Measurements from ENCODE around the gene GABPB1.
A peak's percentile ranks its signal among the peaks of the same experiment; 100 is the strongest.
"Not testable (repeated sequence)": the region's sequence is repeated elsewhere in the genome, so short reads cannot be mapped to it uniquely, and the experiment has no call there.

The GABPB1 gene

DNA sequence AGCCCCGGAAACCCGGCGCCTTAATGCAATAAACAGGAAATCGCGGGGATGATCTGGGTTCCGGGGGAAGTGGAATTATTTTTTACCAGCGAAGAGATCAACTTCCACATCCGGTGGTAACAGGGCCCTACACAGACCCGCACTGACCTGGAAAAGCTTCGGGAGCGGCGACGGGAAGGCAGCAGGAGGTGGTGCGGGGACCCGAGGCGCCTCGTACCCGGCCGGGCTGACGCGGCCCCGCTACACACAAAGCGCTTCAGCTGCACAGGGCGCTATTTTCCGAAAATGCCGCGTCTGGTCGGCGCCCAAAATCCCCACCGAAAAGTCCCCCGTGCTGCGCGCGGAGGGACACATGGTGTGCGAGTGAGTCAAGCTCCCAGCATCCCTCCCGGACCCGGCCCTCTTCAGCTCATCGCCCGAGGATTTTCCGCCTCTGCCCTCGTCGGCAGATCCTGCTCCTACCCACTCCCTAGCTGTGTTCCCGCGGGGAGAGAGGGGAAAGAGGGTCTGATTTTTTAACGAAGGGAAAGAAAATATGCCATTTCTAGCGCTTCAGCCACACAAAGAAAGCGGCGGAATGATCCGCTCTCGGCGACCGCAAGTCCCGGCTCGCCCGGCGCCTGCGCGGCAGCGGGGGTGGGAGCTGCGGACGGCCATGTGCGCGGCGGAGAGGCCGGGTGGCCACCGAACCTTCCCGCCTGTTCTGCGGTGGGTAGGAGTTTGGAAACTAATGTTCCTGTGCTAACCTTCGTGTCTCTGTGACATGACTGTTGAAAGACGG is at the start of gene GABPB1:
Gene GABPB1 (minus strand): TSS at position 361 of the 781 bp plus-strand sequence. CDS start 45,400 bp downstream, outside the sequence.
- peak; percentile 91 for DNase-seq (ENCODE audit: low spot score)

DNA sequence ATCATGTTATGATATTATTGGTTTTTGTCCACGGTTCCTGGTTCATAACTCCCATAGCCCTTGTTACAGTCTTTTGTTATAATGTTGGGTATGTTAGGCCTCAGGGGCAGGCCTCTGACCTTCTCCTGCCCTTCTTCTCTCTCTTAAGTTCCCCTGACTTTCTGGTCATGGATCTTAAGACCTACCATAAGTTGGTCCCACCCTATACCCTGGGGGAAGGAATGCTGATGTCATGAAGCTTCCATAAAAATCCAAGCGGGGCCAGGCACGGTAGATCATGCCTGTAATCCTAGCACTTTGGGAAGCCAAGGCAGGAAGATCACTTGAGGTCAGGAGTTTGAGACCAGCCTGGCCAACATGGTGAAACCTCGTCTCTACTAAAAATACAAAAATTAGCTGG is 36.6 kb upstream of the GABPB1 start:
- DNase-seq (ENCODE audit: low spot score), result not testable (repeated sequence)

DNA sequence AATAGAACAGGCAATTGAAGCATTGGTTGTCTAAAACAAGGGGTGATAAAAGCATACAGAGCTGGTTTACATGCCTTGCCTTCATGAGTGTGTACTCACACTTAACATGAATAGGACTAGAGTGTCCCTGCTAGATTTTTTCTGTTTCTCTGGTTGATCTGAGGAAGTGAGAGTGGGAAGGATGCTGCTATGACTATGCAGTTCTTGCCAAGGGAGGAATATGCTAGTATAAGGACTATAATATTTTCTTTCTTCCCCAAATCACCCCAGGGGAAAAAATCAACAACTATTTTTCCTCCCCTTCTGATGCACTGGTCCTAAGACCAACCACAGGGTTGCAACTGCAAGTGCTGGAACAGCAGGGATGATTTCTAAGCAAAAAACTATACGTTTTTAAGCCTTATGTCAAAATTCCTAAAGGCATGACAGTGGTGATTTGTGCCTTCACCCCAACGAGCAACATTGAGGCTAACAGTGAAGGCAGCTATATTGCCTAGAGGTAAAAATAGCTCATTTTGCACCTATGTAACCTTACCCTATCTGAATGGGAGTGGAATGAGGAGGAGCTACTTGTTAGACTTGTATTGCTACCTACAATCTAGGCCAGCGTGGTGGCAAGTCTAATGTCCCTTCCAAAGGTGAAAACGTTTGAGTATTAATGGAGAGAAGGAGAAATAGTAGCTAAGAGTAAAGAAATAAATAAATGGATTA is 35.7 kb upstream of the GABPB1 start:
- DNase-seq (ENCODE audit: low spot score), result no peak

DNA sequence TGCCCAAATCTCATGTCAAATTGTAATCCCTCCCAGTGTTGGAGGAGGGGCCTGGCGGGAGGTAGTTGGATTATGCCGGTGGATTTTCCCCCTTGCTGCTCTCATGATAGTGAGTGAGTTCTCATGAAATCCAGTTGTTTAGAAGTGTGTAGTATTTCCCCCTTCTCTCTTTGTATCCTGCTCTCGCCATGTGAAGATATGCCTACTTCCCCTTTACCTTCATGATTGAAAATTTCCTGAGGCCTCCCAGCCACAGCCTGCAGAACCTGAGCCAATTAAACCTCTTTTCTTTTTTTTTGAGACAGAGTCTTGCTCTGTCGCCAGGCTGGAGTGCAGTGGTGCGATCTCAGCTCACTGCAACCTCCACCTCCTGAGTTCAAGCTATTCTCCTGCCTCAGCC is 27.4 kb upstream of the GABPB1 start:
- not testable (repeated sequence) for DNase-seq (ENCODE audit: low spot score)

DNA sequence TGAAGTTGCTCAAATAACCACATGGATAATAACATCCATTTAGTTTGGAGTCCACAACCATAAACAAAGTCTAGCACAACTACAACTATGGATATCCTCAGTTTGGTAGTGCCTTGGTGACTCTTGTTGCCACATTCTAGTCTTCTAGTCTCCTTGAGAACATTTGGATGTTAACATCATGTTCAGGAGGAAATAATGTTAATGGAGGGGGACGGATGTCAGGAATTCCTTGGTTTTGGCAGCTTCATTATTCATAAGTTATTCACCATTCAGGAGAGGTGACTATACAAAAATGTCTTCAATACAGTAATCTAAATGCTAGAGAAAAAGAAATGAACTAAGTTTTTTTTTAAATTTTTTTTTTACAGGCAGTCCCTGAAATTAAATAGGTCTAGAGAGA is 26.4 kb upstream of the GABPB1 start:
- no peak for DNase-seq (ENCODE audit: low spot score)

DNA sequence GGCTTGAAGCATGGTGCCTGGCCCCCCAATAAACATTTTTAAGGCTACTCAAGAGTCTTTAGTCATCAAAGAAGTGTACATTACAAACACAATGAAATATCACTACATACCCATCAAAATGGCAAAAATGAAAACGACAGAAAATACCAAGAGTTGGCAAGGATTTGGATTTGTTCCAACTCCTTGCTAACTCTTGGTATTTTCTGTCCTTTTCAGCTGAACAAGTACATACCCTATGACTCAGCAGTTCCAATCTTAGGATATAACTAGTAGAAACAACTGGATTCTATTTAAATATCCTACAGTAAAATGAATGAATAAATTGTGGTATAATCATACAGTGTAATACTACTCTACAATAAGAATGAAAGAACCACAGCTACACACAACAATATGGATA is 25.1 kb upstream of the GABPB1 start:
- no peak for DNase-seq (ENCODE audit: low spot score)

DNA sequence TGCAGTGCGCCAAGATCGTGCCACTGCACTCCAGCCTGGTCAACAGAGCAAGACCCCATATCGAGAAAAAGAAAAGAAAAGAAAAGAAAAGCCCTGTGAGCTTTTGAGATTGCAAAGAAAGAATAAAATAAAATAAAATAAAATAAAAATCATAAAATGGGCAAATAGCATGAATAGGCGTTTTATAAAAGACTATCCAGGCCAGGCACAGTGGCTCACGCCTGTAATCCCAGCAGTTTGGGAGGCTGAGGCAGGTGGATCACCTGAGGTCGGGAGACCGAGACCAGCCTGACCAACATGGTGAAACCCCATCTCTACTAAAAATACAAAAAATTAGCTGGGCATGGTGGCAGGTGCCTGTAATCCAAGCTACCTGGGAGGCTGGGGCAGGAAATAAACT is 24.4 kb upstream of the GABPB1 start:
- DNase-seq (ENCODE audit: low spot score), result not testable (repeated sequence)

DNA sequence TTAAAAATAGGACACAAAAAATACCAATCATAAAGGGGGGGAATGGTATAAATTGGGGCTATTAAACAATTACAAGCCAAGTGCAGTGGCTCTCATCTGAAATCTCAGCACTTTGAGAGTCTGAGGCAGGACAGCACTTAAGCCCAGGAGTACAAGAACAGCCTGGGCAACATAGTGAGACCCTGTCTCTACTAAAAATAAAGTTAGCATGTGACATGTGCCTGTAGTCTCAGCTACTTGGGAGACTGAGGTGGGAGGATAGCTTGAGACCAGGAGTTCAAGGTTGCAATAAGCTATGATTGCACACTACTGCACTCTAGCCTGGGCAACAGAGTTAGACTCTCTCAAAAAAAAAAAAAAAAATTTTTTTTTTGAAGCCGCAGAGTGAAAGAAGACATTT is 23.8 kb upstream of the GABPB1 start:
- DNase-seq (ENCODE audit: low spot score), result no peak

DNA sequence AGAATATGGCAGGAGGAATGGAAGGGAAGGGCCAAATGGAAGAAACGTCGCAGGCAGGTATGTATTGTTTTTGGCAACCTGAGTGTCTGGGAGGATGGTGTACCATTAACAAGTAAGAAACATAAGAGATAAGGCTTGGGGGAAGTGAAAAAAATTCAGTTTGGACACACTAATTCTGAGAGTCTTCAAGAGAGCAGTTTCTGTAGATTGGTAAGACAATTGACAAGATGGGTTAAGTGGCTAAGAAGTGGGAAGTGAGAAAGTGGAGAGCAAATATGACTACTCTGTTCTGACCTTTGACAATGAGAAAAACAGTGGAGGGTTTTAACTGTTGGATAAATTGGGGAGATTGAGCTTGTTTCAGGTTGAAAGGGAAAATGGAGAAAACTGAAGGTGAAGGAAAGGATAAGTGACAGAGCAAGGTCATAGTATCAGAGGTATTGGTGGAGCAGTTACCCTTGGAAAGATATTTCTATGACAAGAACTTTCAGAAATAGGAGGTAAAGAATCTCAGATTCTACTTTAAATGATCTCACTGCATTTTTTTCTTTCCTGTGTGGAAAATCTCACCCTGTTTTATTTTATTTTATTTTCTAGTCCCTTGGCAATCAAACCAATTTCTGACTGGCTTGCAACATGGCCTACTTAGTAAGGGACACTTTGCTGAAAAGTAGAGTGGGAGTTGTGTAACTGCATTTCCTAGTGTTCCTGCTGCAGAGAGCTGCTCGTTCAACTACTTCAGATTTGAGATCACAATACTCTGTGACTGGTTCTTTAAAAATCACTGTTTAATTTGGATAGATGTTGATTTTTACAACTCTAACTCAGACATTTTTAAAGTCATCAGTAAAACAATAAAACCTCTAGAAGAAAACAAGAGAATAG is 23.1 kb upstream of the GABPB1 start:
- DNase-seq (ENCODE audit: low spot score), result no peak

DNA sequence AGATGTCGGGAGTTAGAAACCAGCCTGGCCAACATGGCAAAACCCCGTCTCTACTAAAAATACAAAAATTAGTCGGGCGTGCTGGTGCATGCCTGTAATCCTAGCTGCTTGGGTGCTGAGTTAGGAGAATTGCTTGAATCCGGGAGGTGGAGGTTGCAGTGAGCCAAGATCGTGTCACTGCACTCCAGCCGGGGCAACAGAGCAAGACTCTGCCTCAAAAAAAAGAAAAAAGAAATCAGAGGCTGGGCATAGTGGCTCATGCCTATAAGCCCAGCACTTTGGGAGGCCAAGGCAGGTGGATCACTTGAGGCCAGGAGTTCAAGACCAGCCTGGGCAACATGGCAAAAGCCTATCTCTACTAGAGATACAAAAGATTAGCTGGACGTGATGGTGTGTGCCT is 14.6 kb upstream of the GABPB1 start:
- not testable (repeated sequence) for DNase-seq (ENCODE audit: low spot score)

DNA sequence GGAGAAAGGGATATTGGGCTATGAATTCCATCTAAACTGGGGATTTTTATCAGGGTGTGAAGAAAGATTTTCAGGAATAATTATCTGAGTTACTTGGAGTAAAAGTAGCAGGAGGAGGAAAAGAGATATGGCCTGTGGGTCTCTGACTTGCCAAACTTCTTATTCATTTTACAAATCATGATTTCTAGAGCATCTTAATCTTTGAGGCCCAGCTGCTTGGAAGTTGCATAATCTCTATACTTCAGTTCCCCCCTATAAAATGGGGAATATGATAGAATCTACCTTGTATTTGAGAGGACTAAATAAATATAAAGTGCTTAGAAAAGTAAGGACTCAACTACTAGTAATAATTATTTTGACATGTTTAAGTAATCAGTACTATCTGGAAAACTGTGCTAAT is 11.0 kb upstream of the GABPB1 start:
- no peak for DNase-seq (ENCODE audit: low spot score)

DNA sequence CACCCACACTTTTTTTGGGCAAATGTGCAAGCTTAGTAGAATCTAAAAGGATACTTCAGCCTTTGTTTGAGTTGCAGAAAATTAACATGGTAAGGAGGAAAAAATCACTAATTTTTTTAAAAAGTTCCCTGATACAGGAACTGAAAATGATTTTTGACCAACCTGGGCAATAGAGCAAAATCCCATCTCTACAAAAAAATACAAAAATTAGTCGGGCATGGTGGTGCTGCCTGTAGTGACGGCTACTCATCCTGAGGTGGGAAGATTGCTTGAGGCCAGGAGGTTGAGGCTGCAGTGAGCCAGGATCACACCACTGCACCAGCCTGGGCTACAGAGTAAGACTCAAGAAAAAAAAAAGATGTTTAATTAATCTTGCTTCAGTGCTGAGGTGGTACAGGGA is 10.6 kb upstream of the GABPB1 start:
- no peak for DNase-seq (ENCODE audit: low spot score)

DNA sequence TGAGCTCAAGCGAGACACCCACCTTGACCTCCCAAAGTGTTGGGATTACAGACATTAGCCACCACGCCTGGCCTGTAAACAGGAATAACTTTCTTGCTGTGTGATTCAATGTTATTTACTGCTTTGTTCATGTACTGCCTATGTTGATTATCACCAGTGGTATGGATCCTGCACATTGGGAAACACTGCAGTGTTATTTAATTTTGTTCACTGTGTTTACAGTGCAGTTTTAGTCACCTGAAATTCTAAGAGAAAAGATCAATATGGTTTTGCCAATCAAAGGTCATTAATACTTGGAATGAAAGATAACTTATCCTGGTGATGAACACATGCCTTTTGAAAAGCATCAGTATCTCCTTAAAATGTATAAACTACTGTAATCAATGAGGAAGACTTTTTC is 8.6 kb upstream of the GABPB1 start:
- DNase-seq (ENCODE audit: low spot score), result no peak

DNA sequence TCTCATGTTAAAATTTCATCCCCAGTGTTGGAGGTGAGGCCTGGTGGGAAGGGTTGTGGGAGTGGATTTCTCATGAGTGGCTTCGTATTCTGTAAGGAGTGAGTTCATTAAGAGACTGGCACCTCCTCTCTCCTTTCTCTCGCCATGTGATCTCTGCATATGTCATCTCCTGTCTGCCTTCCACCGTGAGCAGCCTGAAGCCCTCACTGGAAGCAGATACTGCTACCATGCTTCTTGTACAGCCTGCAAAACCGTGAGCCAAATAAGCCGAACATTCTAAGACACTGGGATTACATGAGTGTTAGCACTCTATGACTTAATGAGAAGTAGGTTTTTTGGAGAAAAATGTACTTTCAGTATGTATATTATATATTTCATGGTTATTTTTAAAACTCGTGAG is 6.8 kb upstream of the GABPB1 start:
- DNase-seq (ENCODE audit: low spot score), result no peak

DNA sequence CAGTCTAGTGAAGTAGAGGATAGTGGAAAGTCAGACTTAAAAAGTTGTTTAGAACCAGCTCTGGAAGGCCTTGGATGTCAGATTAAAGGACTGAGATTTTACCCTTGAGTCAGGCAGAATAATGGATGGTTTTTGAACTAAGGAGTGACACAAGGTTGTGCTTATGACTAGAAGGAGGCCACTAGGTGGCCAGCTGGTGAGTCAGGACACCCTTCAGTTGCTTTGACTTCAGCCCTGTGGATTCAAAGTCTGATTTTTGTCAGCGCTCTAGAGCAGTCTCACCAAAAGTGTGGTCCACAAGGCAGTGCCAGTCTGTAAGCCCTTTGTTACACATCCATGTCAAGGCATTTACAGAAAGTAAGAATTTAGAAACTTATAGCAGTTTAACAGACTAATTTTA is 3.8 kb upstream of the GABPB1 start:
- peak; percentile 89 for DNase-seq (ENCODE audit: low spot score)

DNA sequence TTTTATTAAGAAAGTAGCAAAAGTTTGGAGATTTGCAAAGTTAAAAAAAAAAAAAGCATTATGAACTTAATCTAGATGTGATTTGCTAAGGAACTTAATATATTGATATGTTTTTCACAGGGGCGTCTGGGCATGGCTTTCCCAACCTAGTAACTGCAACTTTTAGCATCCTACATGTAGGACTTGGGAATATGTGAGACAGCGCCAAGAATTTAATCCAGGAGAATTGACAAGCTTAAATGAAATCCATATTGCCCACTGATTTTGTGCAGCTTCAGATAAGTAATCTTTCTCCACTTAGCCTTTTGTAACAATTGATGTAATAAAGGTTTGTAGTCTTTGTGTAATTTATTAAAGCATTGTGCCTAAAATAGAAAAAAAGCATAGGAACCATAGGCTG is 982 bp upstream of the GABPB1 start:
- DNase-seq (ENCODE audit: low spot score), result peak; percentile 38

DNA sequence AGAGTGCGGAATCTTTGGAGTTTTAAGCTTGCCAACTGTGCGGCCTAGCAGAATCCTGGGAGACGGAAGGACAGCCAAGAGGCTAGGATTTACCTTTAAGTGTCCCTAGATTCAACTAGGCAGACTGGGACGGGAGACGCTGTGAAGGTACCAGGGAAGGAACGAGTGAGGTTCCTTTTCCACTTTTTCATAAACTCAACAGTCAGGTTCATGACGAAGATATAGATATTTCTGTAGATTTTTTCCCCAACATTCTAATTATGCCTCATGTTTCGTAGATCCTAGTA is 564 bp upstream of the GABPB1 start:
- DNase-seq (ENCODE audit: low spot score), result no peak

DNA sequence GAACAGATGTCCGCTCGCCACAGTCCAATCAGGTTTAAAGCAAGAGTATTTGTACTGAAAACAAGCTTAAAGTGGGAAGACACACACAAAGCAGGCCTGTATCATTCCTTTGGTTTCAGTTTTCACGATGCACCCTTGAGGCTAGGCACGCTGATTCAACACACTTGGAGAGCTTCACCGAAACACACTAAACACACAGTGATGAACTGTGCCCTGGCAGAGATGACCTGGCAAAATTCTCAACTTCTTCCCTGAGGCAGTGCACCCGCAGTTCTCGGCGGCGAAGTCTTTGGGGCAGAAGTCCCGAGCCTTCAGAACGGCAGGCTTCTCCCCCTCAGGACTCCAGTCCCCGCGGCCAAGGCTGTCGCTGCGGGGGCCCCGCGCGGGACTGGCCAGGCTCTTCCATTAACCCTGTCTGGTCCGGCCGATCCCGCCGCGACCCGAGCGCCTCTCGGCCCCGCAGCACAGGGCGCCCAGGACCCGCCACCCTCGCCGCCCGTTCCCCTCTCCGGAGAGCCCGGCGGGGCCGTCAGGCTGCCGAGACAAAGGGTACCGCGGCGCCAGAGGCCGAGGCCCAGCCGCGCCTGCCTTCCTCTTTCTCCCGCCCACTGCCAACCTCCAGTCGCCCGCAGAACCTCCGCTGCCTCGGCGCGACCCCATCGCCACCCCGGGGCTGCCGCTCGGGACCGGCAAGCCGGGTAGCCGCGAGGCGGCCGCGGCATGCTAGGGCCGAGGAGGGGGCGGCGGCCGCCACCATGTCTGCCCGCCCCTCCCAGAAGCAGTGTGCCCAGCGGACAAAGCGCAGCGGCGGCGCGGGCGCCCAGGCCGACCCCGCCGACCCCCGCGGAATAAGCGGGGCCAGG is 792 bp downstream of the GABPB1 start:
- DNase-seq (ENCODE audit: low spot score), result peak; percentile 86

DNA sequence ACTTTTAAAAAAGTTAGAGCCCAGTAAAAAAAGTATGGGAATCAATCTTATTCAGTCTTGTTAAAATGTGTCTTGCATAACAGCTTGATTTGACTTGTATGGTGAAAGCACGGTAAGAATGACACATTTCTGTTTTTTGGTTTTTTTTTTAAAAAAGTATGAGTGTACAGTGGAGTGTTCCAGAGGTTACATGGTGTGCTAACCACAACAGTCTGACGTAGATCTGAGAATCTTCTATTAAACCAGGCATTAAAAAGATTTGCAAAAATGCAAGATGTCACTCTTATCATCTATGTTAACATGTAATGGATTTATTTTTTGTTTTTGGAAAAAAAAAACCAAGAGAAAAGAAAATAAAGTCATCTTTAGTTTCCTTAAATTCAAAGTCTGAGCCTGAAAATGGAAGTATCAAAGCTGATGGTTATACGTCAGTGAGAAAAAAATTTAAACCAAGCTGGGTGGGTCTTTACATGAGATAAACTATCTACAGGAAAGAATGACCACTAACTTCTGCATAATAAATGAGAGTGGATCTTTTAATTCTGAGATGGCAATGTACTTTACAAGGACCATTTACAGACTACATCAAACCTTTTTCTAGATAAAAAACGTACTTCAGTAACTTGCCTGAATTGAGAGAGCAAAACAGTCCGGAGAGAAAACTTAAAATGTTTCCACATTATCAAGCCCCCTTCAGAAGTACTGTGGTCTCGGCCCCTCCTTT is 1.6 kb downstream of the GABPB1 start:
- peak; percentile 95 for DNase-seq (ENCODE audit: low spot score)

DNA sequence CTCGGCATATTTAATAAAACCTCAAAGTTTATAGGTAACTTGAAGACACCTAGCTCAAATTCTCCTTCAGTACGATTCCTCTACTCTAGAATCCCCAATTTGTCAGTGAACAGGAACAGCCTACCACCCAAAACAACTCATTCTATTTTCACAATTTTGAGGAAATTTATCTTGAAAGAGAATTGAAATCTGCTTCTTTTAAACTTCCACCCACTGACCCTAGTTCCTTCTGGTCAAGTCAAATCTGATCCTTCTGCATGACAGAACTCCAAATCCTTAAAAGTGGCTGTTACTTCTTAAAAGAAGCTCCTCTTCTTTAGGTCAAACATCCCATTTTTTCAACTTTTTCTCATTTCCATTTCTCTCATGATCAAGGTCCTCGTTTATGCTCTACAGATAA is 4.4 kb downstream of the GABPB1 start:
- DNase-seq (ENCODE audit: low spot score), result no peak

DNA sequence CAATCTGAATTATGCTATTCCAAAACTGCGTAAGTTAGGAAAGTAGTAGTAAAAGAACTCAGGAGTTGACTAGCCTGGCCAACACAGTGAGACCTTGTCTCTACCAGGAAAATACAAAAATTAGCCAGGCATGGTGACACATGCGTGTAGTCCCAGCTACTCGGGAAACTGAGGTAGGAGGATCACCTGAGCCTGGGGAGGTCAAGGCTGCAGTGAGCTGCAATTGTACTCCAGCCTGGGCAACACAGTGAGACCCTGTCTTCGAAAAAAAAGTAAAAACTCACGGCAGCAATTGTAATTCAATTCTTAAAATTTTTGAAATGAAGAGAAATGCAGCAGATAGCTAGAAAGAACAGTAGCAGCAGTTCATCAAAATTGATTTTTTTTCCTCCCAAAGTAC is 9.7 kb downstream of the GABPB1 start:
- DNase-seq (ENCODE audit: low spot score), result no peak

Measured in RKO (cell line).